HFFc6 (cell line): Measurements from ENCODE around the gene NUCB1. TPM values are rescaled to one million over a fixed set of nuclear protein-coding genes. Genes with fewer than 3 reads are reported as not detected.
A peak's percentile ranks its signal among the peaks of the same experiment; 100 is the strongest.
"Not testable (repeated sequence)": the region's sequence is repeated elsewhere in the genome, so short reads cannot be mapped to it uniquely, and the experiment has no call there.

Experiments used
- DNase-seq: peaks from one replicate; pipeline ENCODE4 v3.0.0-alpha.2; 2018
- H3K27ac Mint-ChIP-seq: 2 replicates; pipeline ENCODE4 v1.8.0; 2020; ENCODE audit warnings: mild to moderate bottlenecking, mixed read lengths
- H3K27me3 Mint-ChIP-seq: 2 replicates; pipeline ENCODE4 v1.8.0; 2021; ENCODE audit warnings: mild to moderate bottlenecking, moderate library complexity, mixed read lengths; ENCODE audit not compliant: insufficient read depth
- H3K36me3 Mint-ChIP-seq: 2 replicates; pipeline ENCODE4 v1.8.0; 2021; ENCODE audit warnings: low read depth, mixed read lengths
- H3K4me1 Mint-ChIP-seq: 2 replicates; pipeline ENCODE4 v1.8.0; 2020; ENCODE audit warnings: low read depth, mixed read lengths
- H3K4me3 Mint-ChIP-seq: 2 replicates; pipeline ENCODE4 v1.8.0; 2020; ENCODE audit warnings: mild to moderate bottlenecking, moderate library complexity, mixed read lengths
- H3K9me3 Mint-ChIP-seq: 2 replicates; pipeline ENCODE4 v1.8.0; 2020; ENCODE audit warnings: mild to moderate bottlenecking, mixed read lengths
- CTCF ChIP-seq: fragments of 200-600 bp; sonication (generic); IDR thresholded peaks from 2 replicates; pipeline ENCODE4 v1.5.0; 2021; ENCODE audit warnings: antibody characterized with exemption, mild to moderate bottlenecking
- total RNA-seq, 6 experiments: library from RNA; stranded (reverse); fragmentation: NEBNext Ultra II Directional; extraction: Animal tissue kit (Norgen Biotek cat#: 25700); gene quantifications; 2 replicates in 1 of 6; 3 replicates in 5 of 6; pipeline ENCODE4 v1.2.3, GENCODE V29; 2021

The NUCB1 gene
- total RNA-seq, 6 experiments from 2014 or later, result 129 to 160 (median 152) TPM

- H3K4me3 Mint-ChIP-seq, result peak within 1 kb of the TSS; percentile 100
- H3K27ac Mint-ChIP-seq, result peak within 1 kb of the TSS; percentile 100
- peaks cover 44% of the 10 kb centered on the region for H3K4me1 Mint-ChIP-seq
- peak; percentile 98 for DNase-seq
- H3K36me3 Mint-ChIP-seq, result peaks cover 49% of the 10 kb centered on the region
- H3K9me3 Mint-ChIP-seq, result peaks cover 23% of the 10 kb centered on the region
- peaks cover 49% of the 10 kb centered on the region for H3K27me3 Mint-ChIP-seq
- TF ChIP-seq CTCF, result no peak; the same call in 1 of the 2 replicates
Observed at GRCh38 chr19:48872182-48872883, 27.8 kb upstream of the NUCB1 start, which contains the start of gene PPP1R15A. TSS of gene PPP1R15A (plus strand) at chr19:48872421. CDS start at chr19:48873234, 813 bp downstream.

- 0 out of 2 replicates have a peak, but pooled peaks have one; percentile 5 for TF ChIP-seq CTCF
- Mint-ChIP-seq H3K4me1 (peaks cover 43% of the 10 kb centered on the region), H3K4me3 (peak overlapping the region; percentile 100), H3K27me3 (peaks cover 55% of the 10 kb centered on the region), H3K36me3 (peaks cover 56% of the 10 kb centered on the region), H3K27ac (peak overlapping the region; percentile 100), H3K9me3 (peaks cover 23% of the 10 kb centered on the region)
- DNase-seq, result peak; percentile 93
Observed at GRCh38 chr19:48872884-48873475, 27.1 kb upstream of the NUCB1 start.

GRCh38 chr19:48873476-48874302 lies 26.4 kb upstream of the NUCB1 start:
- Mint-ChIP-seq H3K27ac (peak overlapping the region; percentile 100), H3K9me3 (peaks cover 23% of the 10 kb centered on the region), H3K4me1 (peaks cover 38% of the 10 kb centered on the region), H3K36me3 (peaks cover 63% of the 10 kb centered on the region), H3K4me3 (peak overlapping the region; percentile 100), H3K27me3 (peaks cover 58% of the 10 kb centered on the region)
- TF ChIP-seq CTCF, result 0 out of 2 replicates have a peak, but pooled peaks have one; percentile 1
- no peak for DNase-seq

- Mint-ChIP-seq H3K9me3 (peaks cover 23% of the 10 kb centered on the region), H3K4me3 (peak overlapping the region; percentile 100), H3K4me1 (peaks cover 32% of the 10 kb centered on the region), H3K27me3 (peaks cover 63% of the 10 kb centered on the region), H3K36me3 (peaks cover 64% of the 10 kb centered on the region), H3K27ac (peak overlapping the region; percentile 100)
- DNase-seq, result peak; percentile 71
- TF ChIP-seq CTCF, result peak; percentile 32
Observed at GRCh38 chr19:48874303-48875135, 25.6 kb upstream of the NUCB1 start.

- H3K36me3 Mint-ChIP-seq, result peaks cover 64% of the 10 kb centered on the region
- peaks cover 23% of the 10 kb centered on the region for H3K9me3 Mint-ChIP-seq
- not testable (repeated sequence) for DNase-seq
- H3K27me3 Mint-ChIP-seq, result peaks cover 77% of the 10 kb centered on the region
- peak overlapping the region; percentile 100 for H3K27ac Mint-ChIP-seq
- H3K4me3 Mint-ChIP-seq, result peak overlapping the region; percentile 100
- H3K4me1 Mint-ChIP-seq, result peaks cover 32% of the 10 kb centered on the region
Observed at GRCh38 chr19:48876043-48876981, 23.8 kb upstream of the NUCB1 start.
